ENCODE results near the gene PHF21A.

The PHF21A gene

DNA sequence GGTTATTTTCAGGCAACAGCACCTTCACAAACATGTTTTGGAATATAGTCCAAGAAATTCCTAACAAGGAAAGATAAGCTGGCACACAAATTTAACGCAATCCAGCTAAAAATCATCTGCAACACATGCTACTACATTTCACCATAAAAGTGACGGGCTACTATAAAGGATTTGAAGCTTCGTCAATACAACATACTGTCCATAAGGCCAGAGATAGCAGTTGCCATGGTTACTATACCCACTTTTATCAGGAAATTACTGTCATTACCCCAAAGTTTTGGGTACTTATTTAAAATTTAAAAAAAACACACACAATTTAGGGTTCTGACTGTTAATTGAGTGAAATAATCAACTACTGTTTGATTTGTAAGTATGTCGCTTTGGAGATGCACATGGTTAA lies 6.9 kb downstream of the PHF21A start:
- Histone ChIP-seq H3K4me3 (no peak overlapping the region), H4K20me1 (peaks cover 87% of the 10 kb centered on the region), H3K27ac (no peak overlapping the region), H3K4me1 (peaks cover 36% of the 10 kb centered on the region), H3K9ac (no peak overlapping the region), H3K36me3 (no peaks in the 10 kb centered on the region), H3K27me3 (no peaks in the 10 kb centered on the region), H3K4me2 (no peak overlapping the region), H3K9me3 (no peaks in the 10 kb centered on the region)
- no peak for TF ChIP-seq Cebpa-rat (IDR thresholded peaks at IDR 0.05)

DNA sequence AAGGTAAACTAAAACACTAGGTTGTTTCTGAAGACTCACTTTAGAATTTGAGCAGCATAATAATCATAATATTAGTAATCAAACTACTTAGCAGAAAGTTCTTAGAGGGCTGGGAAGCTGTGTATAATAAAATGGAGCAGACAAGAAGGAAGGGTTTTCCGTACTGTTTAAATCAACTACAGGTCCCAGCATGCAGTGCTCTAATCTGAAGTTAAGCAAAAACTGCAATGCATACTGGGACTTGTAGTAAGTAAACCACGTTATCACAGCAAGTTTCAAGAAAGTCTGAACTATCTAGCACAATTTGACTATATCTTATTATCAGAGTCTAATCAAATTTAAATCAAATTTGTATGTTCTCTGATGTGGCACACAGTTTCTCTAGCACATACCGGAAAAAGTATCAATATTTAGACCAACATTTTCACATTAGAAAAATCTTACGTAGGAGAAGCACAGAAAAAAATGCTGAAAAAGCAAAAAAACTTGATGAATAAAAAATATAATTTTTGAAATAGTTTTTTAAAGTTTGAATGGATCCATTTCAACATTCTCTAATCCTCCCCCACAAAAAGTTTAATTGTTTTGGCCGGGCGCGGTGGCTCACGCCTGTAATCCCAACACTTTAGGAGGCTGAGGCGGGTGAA lies 8.2 kb downstream of the PHF21A start:
- H3K36me3 ChIP-seq, result no peaks in the 10 kb centered on the region
- H3K27ac ChIP-seq, result no peak overlapping the region
- no peak for TF ChIP-seq Cebpa-rat (IDR thresholded peaks at IDR 0.05)
- H3K4me2 ChIP-seq, result no peak overlapping the region
- no peaks in the 10 kb centered on the region for H3K27me3 ChIP-seq
- no peak overlapping the region for H3K9ac ChIP-seq
- no peaks in the 10 kb centered on the region for H3K9me3 ChIP-seq
- H3K4me1 ChIP-seq, result peaks cover 26% of the 10 kb centered on the region
- no peak overlapping the region for H3K4me3 ChIP-seq
- peaks cover 89% of the 10 kb centered on the region for H4K20me1 ChIP-seq

GRCh38 chr11:46108751-46109150 lies 12.5 kb downstream of the PHF21A start:
- Histone ChIP-seq H3K27me3 (no peaks in the 10 kb centered on the region), H3K27ac (no peak overlapping the region), H3K36me3 (no peaks in the 10 kb centered on the region), H3K9ac (no peak overlapping the region), H3K9me3 (no peaks in the 10 kb centered on the region), H3K4me3 (no peak overlapping the region), H3K4me1 (no peaks in the 10 kb centered on the region), H3K4me2 (no peak overlapping the region), H4K20me1 (peaks cover 89% of the 10 kb centered on the region)
- no peak for TF ChIP-seq Cebpa-rat (IDR thresholded peaks at IDR 0.05)

GRCh38 chr11:46107780-46108179 lies 13.5 kb downstream of the PHF21A start:
- H4K20me1 ChIP-seq, result peaks cover 94% of the 10 kb centered on the region
- H3K27ac ChIP-seq, result no peak overlapping the region
- no peak for TF ChIP-seq Cebpa-rat (IDR thresholded peaks at IDR 0.05)

GRCh38 chr11:46107408-46107718 lies 13.9 kb downstream of the PHF21A start:
- no peaks in the 10 kb centered on the region for H3K9me3 ChIP-seq
- H3K4me1 ChIP-seq, result no peaks in the 10 kb centered on the region
- peaks cover 94% of the 10 kb centered on the region for H4K20me1 ChIP-seq
- TF ChIP-seq Cebpa-rat (IDR thresholded peaks at IDR 0.05), result no peak
- no peaks in the 10 kb centered on the region for H3K27me3 ChIP-seq
- H3K4me2 ChIP-seq, result no peak overlapping the region
- no peak overlapping the region for H3K4me3 ChIP-seq
- no peaks in the 10 kb centered on the region for H3K36me3 ChIP-seq
- H3K27ac ChIP-seq, result no peak overlapping the region
- H3K9ac ChIP-seq, result no peak overlapping the region

More at GRCh38 chr11:46107780-46108179, 13.5 kb downstream of the PHF21A start:
- H3K4me3 ChIP-seq, result no peak overlapping the region
- no peak overlapping the region for H3K9ac ChIP-seq
- no peaks in the 10 kb centered on the region for H3K9me3 ChIP-seq
- H3K4me1 ChIP-seq, result no peaks in the 10 kb centered on the region
- H3K36me3 ChIP-seq, result no peaks in the 10 kb centered on the region
- no peak overlapping the region for H3K4me2 ChIP-seq
- H3K27me3 ChIP-seq, result no peaks in the 10 kb centered on the region

DNA sequence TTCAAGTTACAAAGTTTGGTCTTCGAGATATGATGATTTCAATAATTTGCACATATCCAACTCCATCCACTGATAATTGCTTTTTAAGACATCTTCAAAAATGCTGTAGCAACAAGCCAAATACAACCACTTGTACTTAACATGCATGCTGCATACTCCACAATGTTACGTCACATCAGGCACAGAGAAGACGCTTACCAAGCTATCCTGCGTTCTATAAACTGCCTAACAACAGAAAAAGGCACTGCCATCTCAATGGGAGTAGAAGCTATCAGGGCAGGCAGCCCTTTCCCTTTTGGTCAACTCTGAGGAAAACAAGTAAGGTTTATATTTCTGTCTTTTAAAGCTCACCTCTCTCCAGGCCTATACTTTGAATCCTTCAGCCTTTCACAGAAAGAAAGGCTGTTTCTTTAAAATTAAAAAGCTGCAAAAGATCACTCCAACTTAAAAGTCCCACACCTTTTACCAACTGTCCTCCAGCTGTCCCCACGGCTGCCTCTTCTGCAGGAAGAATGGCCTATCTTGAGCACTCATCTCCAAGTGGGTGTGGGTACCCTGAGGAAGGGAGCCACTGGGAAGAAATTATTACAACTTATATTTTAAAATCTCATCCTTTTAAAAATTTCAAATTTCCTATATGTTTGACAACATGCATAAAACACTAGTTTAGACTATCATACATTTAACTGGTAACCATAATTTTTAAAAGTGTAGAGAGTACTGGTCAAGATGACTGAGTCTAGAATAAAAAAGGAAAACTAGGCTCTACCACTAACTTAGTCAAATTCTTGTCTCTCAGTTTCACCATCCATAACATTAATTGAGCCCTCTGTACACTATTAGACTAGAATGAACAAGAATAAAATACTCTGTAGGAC lies 14.5 kb downstream of the PHF21A start:
- no peak overlapping the region for H3K27ac ChIP-seq
- H3K36me3 ChIP-seq, result no peaks in the 10 kb centered on the region
- no peaks in the 10 kb centered on the region for H3K27me3 ChIP-seq
- H3K4me3 ChIP-seq, result no peak overlapping the region
- H3K9ac ChIP-seq, result no peak overlapping the region
- no peaks in the 10 kb centered on the region for H3K4me1 ChIP-seq
- TF ChIP-seq Cebpa-rat (IDR thresholded peaks at IDR 0.05), result no peak
- H3K9me3 ChIP-seq, result no peaks in the 10 kb centered on the region
- H3K4me2 ChIP-seq, result no peak overlapping the region
- peaks cover 94% of the 10 kb centered on the region for H4K20me1 ChIP-seq

- peaks cover 7% of the 10 kb centered on the region for H3K4me1 ChIP-seq
- H4K20me1 ChIP-seq, result peaks cover 94% of the 10 kb centered on the region
- no peak overlapping the region for H3K9ac ChIP-seq
- H3K9me3 ChIP-seq, result no peaks in the 10 kb centered on the region
- no peak overlapping the region for H3K4me2 ChIP-seq
- TF ChIP-seq Cebpa-rat (IDR thresholded peaks at IDR 0.05), result no peak
- no peak overlapping the region for H3K4me3 ChIP-seq
- no peak overlapping the region for H3K27ac ChIP-seq
- H3K36me3 ChIP-seq, result no peaks in the 10 kb centered on the region
- H3K27me3 ChIP-seq, result no peaks in the 10 kb centered on the region
These were observed 15.3 kb downstream of the PHF21A start for GRCh38 chr11:46105926-46106325.

DNA sequence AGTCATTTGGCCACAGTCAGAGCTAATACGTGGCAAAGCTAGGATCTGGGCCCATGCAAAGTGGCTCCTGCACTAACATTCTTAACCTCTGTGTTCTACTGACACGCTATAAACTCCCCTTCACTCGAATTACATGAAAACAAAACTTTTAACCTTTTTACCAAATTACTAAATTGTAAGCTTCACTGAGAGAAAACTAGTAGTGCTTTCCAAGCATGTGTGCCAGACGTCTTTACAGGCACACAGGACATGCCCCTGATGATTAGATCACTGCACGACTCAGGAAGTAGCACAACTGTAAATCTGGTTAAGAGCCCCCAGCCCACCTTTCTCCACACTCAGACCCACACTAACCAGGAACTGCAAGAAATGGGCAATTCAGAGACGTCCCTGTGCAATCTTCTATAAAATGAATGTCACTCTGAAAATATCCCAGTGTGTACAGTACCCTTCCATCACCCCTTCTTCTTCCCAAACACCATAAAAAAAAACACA lies 16.1 kb downstream of the PHF21A start:
- no peaks in the 10 kb centered on the region for H3K9me3 ChIP-seq
- no peaks in the 10 kb centered on the region for H3K36me3 ChIP-seq
- no peak overlapping the region for H3K4me2 ChIP-seq
- H3K4me1 ChIP-seq, result peaks cover 15% of the 10 kb centered on the region
- no peaks in the 10 kb centered on the region for H3K27me3 ChIP-seq
- no peak overlapping the region for H3K9ac ChIP-seq
- TF ChIP-seq Cebpa-rat (IDR thresholded peaks at IDR 0.05), result no peak
- no peak overlapping the region for H3K27ac ChIP-seq
- H4K20me1 ChIP-seq, result peaks cover 94% of the 10 kb centered on the region
- H3K4me3 ChIP-seq, result no peak overlapping the region

GRCh38 chr11:46102843-46103242 lies 18.4 kb downstream of the PHF21A start:
- Histone ChIP-seq H3K36me3 (no peaks in the 10 kb centered on the region), H4K20me1 (peaks cover 100% of the 10 kb centered on the region), H3K27me3 (no peaks in the 10 kb centered on the region), H3K4me3 (no peak overlapping the region), H3K4me1 (peaks cover 26% of the 10 kb centered on the region), H3K9ac (no peak overlapping the region), H3K4me2 (no peak overlapping the region), H3K9me3 (no peaks in the 10 kb centered on the region), H3K27ac (no peak overlapping the region)
- TF ChIP-seq Cebpa-rat (IDR thresholded peaks at IDR 0.05), result no peak

- Histone ChIP-seq H3K4me3 (no peak overlapping the region), H3K27me3 (no peaks in the 10 kb centered on the region), H3K27ac (no peak overlapping the region), H3K9ac (no peak overlapping the region), H3K9me3 (no peaks in the 10 kb centered on the region), H3K4me2 (peak overlapping the region; percentile 65), H4K20me1 (peaks cover 100% of the 10 kb centered on the region), H3K36me3 (no peaks in the 10 kb centered on the region), H3K4me1 (peaks cover 26% of the 10 kb centered on the region)
- no peak for TF ChIP-seq Cebpa-rat (IDR thresholded peaks at IDR 0.05)
These were observed 20.6 kb downstream of the PHF21A start for GRCh38 chr11:46100670-46101069.

Measured in BLaER1 (cell line).